Fibroblast of villous mesenchyme (primary cell): ENCODE data around the gene KBTBD7. TPM values are rescaled to one million over a fixed set of nuclear protein-coding genes. Genes with fewer than 3 reads are reported as not detected.
A peak's percentile ranks its signal among the peaks of the same experiment; 100 is the strongest.
"Not testable (repeated sequence)": the region's sequence is repeated elsewhere in the genome, so short reads cannot be mapped to it uniquely, and the experiment has no call there.

ENCODE experiments used
- DNase-seq: peaks from one replicate; pipeline ENCODE4 v3.0.0-alpha.2; 2010; ENCODE audit warnings: low read depth
- H3K4me3 ChIP-seq: 2 replicates; pipeline ENCODE4 v1.5.1; 2011; ENCODE audit warnings: low read depth, mild to moderate bottlenecking, low read length
- total RNA-seq: library from RNA; depleted of rRNA; stranded (reverse); fragments of >200 nt; gene quantifications from 2 replicates; pipeline ENCODE4 v1.2.3, GENCODE V29; 2012
- TF ChIP-seq, protein P1 (sequence below): IDR thresholded peaks from 2 replicates; pipeline ENCODE4 v1.5.1; 2012; ENCODE audit warnings: low read depth, mild to moderate bottlenecking, low read length; ENCODE audit not compliant: insufficient read depth

The KBTBD7 gene
- total RNA-seq, 1 donor: 8.6 TPM

DNA sequence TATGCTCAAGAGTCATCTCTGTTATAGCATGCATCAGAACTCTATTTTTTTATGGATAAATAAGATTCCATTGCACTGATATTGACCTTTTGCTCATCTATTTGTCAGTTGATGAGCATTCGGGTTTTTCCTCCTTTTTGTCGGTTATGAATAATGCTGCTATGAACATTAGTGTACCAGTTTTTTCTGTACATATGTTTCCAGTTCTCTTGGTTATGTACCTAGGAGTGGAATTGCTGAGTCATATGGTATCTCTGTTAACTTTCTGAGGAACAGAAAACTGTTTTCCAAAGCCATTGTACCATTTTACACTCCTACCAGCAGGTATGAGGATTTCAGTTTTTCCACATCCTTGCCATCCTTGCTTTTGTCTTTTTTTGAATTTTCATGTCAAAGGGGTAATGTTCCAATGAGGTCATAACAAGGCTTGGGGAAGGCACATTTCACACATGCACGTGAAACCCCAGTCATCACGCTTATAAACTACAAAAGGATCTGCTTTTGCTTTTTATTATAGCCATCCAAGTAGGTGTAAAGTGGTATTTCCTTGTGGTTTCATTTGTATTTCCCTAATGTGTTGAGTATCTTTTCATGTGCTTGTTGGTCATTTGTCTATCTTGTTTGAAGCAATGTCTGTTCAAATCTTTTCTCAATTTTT is 14.6 kb downstream of the KBTBD7 start:
- TF ChIP-seq, protein P1, sequence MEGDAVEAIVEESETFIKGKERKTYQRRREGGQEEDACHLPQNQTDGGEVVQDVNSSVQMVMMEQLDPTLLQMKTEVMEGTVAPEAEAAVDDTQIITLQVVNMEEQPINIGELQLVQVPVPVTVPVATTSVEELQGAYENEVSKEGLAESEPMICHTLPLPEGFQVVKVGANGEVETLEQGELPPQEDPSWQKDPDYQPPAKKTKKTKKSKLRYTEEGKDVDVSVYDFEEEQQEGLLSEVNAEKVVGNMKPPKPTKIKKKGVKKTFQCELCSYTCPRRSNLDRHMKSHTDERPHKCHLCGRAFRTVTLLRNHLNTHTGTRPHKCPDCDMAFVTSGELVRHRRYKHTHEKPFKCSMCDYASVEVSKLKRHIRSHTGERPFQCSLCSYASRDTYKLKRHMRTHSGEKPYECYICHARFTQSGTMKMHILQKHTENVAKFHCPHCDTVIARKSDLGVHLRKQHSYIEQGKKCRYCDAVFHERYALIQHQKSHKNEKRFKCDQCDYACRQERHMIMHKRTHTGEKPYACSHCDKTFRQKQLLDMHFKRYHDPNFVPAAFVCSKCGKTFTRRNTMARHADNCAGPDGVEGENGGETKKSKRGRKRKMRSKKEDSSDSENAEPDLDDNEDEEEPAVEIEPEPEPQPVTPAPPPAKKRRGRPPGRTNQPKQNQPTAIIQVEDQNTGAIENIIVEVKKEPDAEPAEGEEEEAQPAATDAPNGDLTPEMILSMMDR: no peak
- no peak overlapping the region for H3K4me3 ChIP-seq
- DNase-seq: peak; percentile 25

DNA sequence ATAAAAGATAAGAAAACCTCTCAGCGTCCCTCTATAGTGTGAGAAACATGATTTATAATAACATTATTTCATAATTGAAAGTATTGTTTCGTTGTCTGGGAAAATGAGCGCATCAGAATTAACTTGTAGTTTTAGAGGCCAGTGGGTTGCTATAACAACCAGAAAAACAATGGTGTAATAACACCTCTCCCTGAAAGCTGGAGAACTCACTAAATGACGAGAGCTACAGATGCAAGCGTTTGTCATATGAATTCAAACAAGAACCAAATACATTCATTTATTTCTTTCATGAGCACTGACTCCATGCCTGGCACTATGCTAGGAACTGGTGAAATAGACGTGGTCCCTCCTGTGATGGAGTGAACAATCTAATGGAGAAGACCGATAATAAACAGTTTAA is 16.3 kb downstream of the KBTBD7 start:
- peak; percentile 24 for DNase-seq
- H3K4me3 ChIP-seq: no peak overlapping the region
- TF ChIP-seq, protein P1: no peak

DNA sequence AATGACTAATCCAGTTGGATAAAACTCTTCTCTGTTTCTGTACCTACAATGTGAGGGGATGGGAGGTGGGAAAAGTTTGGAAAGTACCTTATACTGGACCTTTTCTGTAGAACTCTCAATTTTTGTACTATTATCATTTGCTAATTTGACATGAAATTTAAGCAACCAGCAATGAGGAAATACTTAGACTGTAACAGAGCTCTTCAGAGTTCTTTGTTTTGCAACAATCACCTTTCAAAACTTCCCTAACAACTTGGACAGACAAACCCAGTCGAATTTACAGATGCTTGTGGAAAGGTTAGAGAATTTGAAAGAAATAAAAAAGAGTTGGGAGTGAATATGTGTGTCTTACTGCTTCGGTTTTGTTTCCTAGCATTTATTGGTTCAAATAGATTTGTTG is 16.8 kb downstream of the KBTBD7 start:
- DNase-seq: peak; percentile 21

DNA sequence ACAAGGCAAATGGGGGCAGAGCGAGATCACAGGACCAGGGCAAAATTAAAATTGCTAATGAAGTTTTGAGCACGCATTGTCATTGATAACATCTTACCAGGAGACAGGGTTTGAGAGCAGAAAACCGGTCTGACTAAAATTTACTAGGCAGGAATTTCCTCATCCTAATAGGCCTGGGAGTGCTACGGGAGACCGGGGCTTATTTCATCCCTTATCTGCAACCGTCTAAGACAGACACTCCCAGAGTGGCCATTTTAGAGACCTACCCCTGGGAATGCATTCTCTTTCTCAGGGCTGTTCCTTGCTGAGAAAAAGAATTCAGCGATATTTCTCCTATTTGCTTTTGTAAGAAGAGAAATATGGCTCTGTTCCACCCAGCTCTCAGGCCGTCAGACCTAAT is 18.8 kb downstream of the KBTBD7 start:
- DNase-seq, H3K4me3 ChIP-seq: not testable (repeated sequence)

More for the DNA sequence above, 16.8 kb downstream of the KBTBD7 start:
- TF ChIP-seq, protein P1: no peak
- no peak overlapping the region for H3K4me3 ChIP-seq

DNA sequence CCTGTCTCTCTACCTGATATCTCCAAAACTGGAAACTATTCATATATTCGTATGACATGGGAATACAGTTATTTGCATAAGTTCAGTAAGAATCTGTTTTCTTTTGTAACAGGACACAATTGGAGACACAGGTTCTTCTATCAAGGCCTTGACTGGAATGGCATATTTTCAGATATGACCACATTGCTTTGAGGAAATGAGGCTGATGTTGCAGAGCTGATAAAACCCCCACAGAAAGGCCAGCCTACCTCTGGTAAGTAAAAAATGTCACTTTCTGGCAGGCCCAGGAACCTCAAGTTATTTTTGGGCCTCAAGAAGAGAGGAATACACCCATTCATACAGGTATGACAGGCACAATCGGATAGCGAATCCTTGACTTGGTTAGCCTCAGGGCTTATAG is 32.2 kb downstream of the KBTBD7 start:
- H3K4me3 ChIP-seq: no peak overlapping the region
- TF ChIP-seq, protein P1: no peak
- DNase-seq: no peak

DNA sequence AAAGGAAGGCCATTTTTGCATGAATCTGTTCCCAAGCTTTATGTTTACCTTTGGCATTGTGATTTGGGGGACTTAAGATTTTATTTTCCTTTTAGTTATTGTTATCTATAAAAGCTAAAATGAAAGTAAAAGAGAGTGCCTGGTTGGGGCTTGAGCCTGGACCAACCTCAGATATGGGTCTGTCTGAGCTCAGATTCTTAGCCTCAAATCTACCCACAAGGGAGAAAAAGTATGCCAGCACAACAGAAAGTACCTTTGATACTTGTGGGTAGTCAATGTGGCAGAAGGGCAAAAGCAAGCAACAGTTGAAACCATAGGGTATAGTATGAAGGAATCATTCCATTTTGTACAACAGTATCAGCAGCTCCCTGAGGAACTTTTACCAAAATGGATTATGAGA is 35.2 kb downstream of the KBTBD7 start:
- no peak for DNase-seq
- TF ChIP-seq, protein P1: no peak
- H3K4me3 ChIP-seq: no peak overlapping the region

DNA sequence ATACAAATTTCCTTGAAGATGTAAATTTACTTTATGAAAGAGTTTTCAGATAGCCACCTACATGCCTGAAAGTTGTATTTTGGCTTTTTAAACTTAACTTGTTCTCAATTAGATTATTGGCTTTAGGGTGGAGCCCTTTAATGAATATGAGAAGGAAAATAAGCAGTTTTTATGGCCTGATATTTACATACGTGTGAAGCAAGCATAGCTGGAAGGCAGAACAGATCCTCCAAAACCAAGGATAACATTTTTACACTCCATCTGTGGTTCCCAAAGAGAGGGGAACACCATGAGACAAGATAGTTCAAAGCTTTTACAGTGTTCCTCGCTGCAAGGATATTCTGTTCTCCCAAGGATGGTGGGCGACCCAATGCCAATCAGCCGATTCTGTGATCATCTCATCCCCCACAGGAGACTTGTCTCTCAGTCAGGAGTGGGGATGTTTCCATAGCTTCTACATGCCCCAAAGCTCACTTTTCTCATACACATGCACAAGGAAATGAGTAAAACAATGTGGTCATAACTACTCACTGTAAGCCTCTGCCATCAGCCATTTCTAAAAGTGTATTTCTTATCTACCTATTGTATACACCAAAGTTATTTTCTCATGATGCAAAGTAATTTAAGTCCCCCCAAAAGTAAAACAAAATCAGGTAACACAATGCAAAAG is 37.2 kb downstream of the KBTBD7 start:
- TF ChIP-seq, protein P1: no peak
- no peak overlapping the region for H3K4me3 ChIP-seq
- no peak for DNase-seq
